ENCODE data around the gene SEMA4D.

The SEMA4D gene

DNA sequence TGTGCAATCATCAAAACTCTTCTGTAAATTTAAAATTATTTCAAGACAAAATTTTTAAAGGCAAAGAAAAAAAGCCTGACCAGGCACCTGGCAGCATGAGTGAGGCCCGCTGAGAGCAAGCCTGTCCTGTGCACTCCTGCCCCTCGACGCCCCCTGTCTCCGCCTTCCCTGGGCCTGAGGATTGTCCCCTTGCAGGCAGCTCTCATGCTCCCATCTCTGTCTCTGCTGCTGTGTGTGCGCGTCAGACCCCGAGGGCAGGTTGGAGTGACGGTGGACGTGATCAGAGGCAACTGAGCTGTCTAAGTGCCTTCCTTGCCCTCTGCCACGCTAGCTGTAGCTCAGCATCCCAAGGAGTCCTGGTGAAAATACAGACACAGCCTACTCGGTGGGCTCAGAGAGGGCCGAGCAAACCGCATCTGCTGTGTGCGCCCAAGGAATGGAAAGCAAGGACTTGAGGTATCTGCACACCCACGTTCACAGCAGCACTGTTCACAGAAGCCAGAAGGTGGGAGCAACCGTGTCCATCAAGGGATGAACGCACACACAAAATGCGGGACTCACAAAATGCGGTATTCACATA is 114.1 kb downstream of the SEMA4D start:
- no peak for FAIRE-seq
- DNase-seq (ENCODE audit: insufficient read length), result no peak
- TF ChIP-seq TAF1 (IDR thresholded peaks at IDR 0.05; ENCODE audit: borderline replicate concordance, low read depth, low read length) (no peak), POLR2A (IDR thresholded peaks at IDR 0.05; ENCODE audit: low read depth, low read length) (peak; percentile 29; the same call in 1 of the 2 replicates)

DNA sequence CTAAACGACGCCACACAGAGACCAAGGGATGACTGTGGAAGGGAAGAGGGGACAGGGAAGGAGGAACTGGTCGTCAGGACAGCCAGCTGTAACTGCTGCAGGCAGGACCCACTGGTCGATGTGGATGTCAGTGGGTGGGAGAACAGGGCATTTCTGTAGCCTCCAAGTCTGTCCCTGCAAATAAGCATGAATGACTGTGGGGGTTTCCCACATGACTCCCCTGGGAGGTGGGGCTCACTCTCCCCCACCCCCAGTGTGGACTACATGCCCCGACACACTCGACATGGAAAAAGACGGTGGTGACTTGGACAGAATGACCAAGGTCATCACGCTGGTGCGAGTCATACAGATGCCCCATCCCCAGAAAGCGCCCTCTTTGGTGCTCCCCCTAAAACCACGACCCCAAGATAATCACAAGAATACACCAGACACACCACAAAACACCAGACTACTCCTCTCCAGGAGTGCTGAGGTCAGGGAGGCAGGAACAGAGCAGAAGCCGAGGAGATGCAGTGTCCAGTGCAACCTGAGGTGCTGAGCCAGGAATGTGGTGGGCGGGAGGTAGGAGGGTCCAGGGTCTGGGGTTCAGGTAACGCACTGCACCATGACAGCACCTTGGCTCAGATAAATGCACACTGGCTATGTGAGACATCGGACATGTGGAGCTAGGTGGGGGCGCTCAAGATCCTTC is 114.7 kb downstream of the SEMA4D start:
- DNase-seq (ENCODE audit: insufficient read length), result no peak
- FAIRE-seq, result no peak
- TF ChIP-seq POLR2A (IDR thresholded peaks at IDR 0.05; ENCODE audit: low read depth, low read length) (no peak), TAF1 (IDR thresholded peaks at IDR 0.05; ENCODE audit: borderline replicate concordance, low read depth, low read length) (no peak), POLR2AphosphoS5 (IDR thresholded peaks at IDR 0.05; ENCODE audit: low read depth, low read length) (no peak)

DNA sequence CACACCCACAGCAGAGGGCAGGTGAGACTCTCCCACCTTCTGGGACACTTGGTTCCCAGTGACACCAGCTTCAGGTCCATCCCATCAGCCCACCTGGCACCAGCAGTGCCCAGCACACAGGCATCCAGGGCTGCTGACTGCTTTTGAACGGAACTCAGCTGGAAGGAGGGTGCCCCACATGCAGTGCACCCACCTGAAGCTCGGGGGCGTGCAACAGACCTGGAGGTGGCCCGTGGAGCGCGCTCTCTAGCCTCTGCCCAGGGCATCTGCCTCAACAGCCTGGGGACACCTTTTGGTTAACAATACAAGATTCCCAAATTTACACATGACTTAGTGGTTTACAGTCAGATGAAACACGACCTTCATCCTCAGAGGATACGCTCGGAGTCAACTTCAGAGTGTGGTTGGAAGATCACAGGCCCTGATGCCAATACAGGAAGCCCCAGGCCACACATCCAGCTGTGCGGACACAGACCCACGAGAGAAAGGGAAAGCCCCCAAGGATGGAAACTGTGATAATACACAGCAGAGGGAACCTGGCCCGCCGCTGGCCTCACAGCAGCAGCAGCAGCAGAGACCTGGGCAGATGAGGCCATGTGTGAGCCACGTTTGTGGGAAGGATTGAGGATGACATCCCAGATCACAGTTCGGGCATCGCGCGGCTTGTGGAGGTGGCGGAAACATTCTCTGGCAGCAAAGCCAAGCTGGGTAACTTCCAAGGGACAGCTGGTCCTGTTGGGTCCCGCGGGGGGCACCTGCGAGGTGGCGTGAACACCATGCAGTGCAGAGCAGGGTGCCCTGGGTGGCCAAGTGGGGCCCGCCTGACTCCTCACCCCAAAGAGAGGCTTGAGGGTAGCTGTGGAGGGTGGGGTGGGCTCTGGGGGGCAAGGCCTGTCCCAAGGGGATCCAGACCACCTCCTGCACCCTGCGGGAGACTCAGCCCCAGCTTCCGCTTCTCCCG is 115.6 kb downstream of the SEMA4D start:
- TF ChIP-seq POLR2A (IDR thresholded peaks at IDR 0.05; ENCODE audit: low read depth, low read length) (no peak; the same call in 1 of the 2 replicates), POLR2AphosphoS5 (IDR thresholded peaks at IDR 0.05; ENCODE audit: low read depth, low read length) (no peak), TAF1 (IDR thresholded peaks at IDR 0.05; ENCODE audit: borderline replicate concordance, low read depth, low read length) (no peak)
- DNase-seq (ENCODE audit: insufficient read length), result no peak
- FAIRE-seq, result no peak

DNA sequence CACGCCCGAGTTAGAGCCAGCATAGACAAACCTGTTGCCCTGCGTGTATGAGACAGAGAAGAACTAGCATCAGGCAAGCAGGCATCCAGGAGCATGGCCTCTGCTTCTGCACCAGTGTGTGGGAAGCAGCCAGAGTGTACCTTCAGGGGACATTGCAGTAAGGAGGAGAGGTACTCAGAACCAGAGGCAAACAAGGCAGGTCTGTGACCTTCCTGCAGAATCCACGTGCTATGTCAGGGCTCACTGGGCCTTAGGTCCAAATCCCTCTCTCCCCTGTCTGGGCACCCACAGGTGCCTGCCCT is 116.7 kb downstream of the SEMA4D start:
- DNase-seq (ENCODE audit: insufficient read length) (no peak), FAIRE-seq (no peak)
- TF ChIP-seq POLR2A (IDR thresholded peaks at IDR 0.05; ENCODE audit: low read depth, low read length), result peak; percentile 24; the same call in 1 of the 2 replicates
- peak; percentile 43; the same call in 1 of the 2 replicates for TF ChIP-seq POLR2AphosphoS5 (IDR thresholded peaks at IDR 0.05; ENCODE audit: low read depth, low read length)
- no peak for TF ChIP-seq TAF1 (IDR thresholded peaks at IDR 0.05; ENCODE audit: borderline replicate concordance, low read depth, low read length)

DNA sequence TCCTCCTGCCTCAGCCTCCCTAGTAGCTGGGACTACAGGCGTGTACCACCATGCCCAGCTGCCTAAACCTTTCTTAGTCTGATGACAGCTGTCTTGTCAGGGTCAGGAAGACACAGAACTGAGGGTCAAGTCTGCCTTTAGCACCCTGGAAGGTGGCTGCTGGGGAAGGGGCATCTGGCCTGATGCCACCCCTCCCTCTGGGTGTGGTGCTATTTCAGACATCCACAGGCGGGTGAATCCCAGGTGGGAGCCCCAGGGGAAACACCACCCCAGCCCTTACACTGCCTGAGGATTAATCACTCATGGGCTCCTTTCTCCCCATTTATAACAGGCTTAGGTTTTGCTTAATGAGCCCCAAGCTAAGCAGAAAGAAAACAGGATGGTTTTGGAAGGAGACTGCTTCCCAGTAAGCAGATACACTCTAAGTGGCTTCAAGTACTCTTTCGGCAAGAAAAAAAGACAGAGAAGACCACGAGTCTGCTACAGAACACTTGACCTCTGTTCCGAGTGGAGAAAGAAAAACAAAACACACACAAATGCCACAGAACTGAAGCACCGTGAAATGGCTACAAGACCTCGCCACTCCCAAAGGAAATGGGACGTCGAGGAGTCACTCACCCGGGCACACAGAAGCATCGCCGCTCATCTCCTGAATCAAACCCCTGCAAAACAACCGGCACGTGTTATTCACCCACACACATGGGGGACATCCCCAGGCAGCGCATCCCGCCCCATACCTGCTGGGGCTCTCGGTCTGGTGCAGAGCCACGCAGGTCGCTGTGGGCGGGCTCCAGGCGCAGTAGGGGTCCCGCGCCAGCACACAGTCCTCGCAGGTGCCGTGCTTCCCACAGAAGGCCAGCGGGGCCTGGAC is 117.2 kb downstream of the SEMA4D start:
- DNase-seq (ENCODE audit: insufficient read length), result no peak

DNA sequence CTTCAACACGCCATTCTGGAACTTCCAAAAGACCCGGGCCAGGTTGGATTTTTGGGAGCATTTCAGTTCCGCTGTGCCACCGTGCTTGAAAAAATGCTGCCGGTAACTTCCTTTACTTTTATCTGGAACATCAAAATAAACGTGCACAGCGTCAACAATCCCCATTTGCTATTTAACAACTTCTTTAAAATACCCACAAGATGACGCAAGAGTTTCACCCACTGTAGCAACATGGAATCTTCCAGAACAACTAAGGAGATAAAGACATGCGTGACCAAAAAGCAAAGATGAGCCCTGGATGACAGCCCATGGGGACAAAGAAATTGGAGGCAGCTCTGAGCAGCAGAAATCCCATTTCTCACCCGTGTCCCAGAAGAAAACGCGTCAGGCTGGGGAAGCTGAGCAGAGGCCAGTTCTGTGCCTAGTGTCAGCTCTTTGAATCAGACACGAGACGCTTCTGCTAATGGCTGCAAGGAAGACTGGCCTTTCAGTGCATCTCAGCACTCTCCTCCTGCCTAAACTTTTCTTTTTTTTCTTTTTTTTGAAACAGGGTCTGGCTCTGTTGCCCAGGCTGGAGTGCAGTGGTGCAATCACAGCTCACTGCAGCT is 118.3 kb downstream of the SEMA4D start:
- FAIRE-seq (no peak), DNase-seq (ENCODE audit: insufficient read length) (no peak)
- no peak for TF ChIP-seq TAF1 (IDR thresholded peaks at IDR 0.05; ENCODE audit: borderline replicate concordance, low read depth, low read length)
- no peak for TF ChIP-seq POLR2AphosphoS5 (IDR thresholded peaks at IDR 0.05; ENCODE audit: low read depth, low read length)
- no peak for TF ChIP-seq POLR2A (IDR thresholded peaks at IDR 0.05; ENCODE audit: low read depth, low read length)

More for the DNA sequence above, 117.2 kb downstream of the SEMA4D start:
- no peak for FAIRE-seq
- TF ChIP-seq POLR2A (IDR thresholded peaks at IDR 0.05; ENCODE audit: low read depth, low read length) (no peak), POLR2AphosphoS5 (IDR thresholded peaks at IDR 0.05; ENCODE audit: low read depth, low read length) (no peak), TAF1 (IDR thresholded peaks at IDR 0.05; ENCODE audit: borderline replicate concordance, low read depth, low read length) (no peak)

DNA sequence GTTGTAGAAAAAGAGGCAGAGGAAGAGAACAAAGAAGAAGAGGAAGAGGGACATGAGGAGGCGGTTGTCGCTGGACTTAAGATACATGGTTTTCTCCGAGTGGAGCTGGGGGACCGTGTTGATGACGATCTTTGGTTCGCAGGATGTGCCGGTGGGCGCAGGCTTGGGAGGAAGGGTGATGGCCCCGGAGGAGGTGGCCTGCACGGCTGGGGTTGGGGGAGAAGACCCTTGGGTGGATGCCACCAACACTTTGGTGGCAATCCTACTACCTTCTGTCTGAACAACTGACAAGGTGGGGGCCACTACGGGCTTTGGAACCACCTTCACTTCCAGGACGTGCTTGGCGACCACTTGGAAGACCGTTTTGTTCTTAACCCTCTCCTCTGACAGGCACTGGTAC is 118.9 kb downstream of the SEMA4D start:
- no peak for TF ChIP-seq TAF1 (IDR thresholded peaks at IDR 0.05; ENCODE audit: borderline replicate concordance, low read depth, low read length)
- TF ChIP-seq POLR2AphosphoS5 (IDR thresholded peaks at IDR 0.05; ENCODE audit: low read depth, low read length), result no peak
- TF ChIP-seq POLR2A (IDR thresholded peaks at IDR 0.05; ENCODE audit: low read depth, low read length), result peak; percentile 24; the same call in 1 of the 2 replicates
- no peak for FAIRE-seq
- no peak for DNase-seq (ENCODE audit: insufficient read length)

DNA sequence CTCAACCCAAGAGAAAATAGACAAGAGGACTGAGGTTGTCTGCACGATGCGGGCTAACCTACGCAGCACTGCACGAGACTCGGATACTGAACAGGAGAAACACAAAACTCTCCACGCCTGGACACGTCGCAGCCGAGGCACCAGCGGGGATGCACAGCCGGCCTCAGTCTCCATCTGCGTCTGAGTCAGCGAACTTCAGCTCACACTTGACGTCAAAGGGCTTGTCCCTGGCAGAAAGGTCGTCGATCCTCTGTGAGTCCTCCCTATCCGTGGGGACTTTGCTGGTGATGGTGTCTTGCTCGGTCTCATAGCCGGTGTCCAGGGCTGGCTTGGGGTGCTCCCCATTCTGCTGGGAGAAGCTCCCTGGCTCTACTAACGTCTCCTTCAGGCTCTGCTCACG is 119.4 kb downstream of the SEMA4D start:
- TF ChIP-seq POLR2A (IDR thresholded peaks at IDR 0.05; ENCODE audit: low read depth, low read length) (no peak), POLR2AphosphoS5 (IDR thresholded peaks at IDR 0.05; ENCODE audit: low read depth, low read length) (peak; percentile 52; the same call in 1 of the 2 replicates)
- no peak for FAIRE-seq

DNA sequence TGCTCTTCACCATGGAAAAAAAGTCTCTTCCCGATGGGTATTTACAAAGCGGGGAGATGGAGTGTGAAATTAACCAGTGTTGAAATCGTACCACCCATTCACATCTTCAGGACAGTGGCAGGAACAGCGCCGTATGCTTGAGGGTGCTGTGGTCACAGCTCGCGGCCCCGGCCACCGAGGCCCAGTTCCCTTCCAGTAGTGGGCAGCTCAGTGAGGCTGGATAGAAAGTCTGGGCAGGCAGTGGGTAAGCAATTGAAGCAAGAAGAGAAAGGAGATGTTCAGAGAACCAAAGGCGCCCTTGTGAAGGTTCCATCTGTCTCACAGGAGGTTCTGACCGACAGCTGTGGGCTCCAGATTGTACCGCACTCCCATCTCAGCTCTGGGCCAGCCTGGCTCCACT is 120.5 kb downstream of the SEMA4D start:
- TF ChIP-seq POLR2AphosphoS5 (IDR thresholded peaks at IDR 0.05; ENCODE audit: low read depth, low read length), result no peak
- no peak for TF ChIP-seq POLR2A (IDR thresholded peaks at IDR 0.05; ENCODE audit: low read depth, low read length)
- TF ChIP-seq TAF1 (IDR thresholded peaks at IDR 0.05; ENCODE audit: borderline replicate concordance, low read depth, low read length), result no peak
- no peak for FAIRE-seq
- no peak for DNase-seq (ENCODE audit: insufficient read length)

More for the DNA sequence above, 119.4 kb downstream of the SEMA4D start:
- DNase-seq (ENCODE audit: insufficient read length), result no peak

DNA sequence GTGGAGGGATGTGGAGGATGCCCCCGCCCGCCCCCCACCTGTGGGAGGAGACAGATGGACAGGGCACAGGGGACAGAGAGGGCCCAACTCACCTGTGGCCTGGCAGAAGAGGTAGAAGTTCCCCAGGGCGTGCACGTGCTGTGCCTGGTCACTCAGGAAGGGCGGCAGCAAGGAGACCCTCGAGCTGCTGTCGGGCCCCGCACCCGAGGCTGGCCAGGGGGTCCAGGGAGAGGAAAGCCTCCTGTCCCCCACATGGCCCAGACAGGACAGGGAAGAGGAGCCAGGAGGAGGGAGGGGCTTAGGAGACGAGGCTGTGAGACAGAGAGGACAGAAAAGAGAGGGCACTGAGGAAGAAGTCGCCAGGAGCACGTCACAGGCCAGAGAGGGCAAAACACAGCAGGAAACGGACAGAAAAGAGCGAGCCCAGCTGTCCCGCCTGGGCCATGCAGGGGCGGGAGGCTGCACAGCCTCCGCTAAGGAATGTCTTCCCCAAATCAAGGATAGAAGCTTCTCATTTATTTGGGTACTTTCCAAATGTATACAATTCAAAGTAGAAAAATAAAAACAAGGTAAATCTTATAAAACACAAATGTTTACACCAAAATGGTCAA is 121.1 kb downstream of the SEMA4D start:
- DNase-seq (ENCODE audit: insufficient read length) (no peak), FAIRE-seq (no peak)
- TF ChIP-seq TAF1 (IDR thresholded peaks at IDR 0.05; ENCODE audit: borderline replicate concordance, low read depth, low read length) (no peak), POLR2AphosphoS5 (IDR thresholded peaks at IDR 0.05; ENCODE audit: low read depth, low read length) (0 out of 2 replicates have a peak, but pooled peaks have one; percentile 6), POLR2A (IDR thresholded peaks at IDR 0.05; ENCODE audit: low read depth, low read length) (no peak)

Data from GM12892 (cell line).